Stomach smooth muscle (tissue), 2 donors: Measurements from ENCODE around the gene NME4.
"Not testable (repeated sequence)": the region's sequence is repeated elsewhere in the genome, so short reads cannot be mapped to it uniquely, and the experiment has no call there.

Experiments
- H3K27ac ChIP-seq: one replicate; pipeline ENCODE4 v1.7.0; 2013; ENCODE audit warnings: mild to moderate bottlenecking, low read length, inconsistent platforms
- H3K27me3 ChIP-seq, 2 donors: one replicate each; pipeline ENCODE4 v1.7.0; 2013; ENCODE audit warnings: low read length in 2 of 2; ENCODE audit not compliant: insufficient read depth in 2 of 2, control insufficient read depth in 1 of 2
- H3K36me3 ChIP-seq, 2 donors: one replicate each; pipeline ENCODE4 v1.7.0; 2013; ENCODE audit warnings: low read length in 2 of 2; ENCODE audit not compliant: control insufficient read depth in 2 of 2, insufficient read depth in 2 of 2
- H3K4me1 ChIP-seq: one replicate; pipeline ENCODE4 v1.7.0; 2013; ENCODE audit warnings: low read length; ENCODE audit not compliant: control insufficient read depth, insufficient read depth
- H3K4me3 ChIP-seq, 2 donors: one replicate each; pipeline ENCODE4 v1.7.0; 2013; ENCODE audit warnings: low read length in 2 of 2
- H3K9ac ChIP-seq, 2 donors: one replicate each; pipeline ENCODE4 v1.7.0; 2013; ENCODE audit warnings: low read length in 2 of 2, mild to moderate bottlenecking in 1 of 2
- H3K9me3 ChIP-seq, 2 donors: one replicate each; pipeline ENCODE4 v1.7.0; 2013; ENCODE audit warnings: low read length in 2 of 2; ENCODE audit not compliant: control insufficient read depth in 2 of 2
- donor health status: healthy.
- donor health status: Pancreatic carcinoma.

Gene NME4

GRCh38 chr16:400061-400591 is 3.1 kb downstream of the NME4 start:
- Histone ChIP-seq H3K27ac (peak overlapping the region; percentile 46), H3K36me3 (peaks cover 3 to 9% of the 10 kb centered on the region in 2 donors), H3K4me1 (peaks cover 21% of the 10 kb centered on the region), H3K4me3 (peak overlapping the region in 1 of 2 donors; percentile 81), H3K9me3 (no peaks in the 10 kb centered on the region), H3K27me3 (no peaks in the 10 kb centered on the region), H3K9ac (no peak overlapping the region)

- H3K9me3 ChIP-seq = no peaks in the 10 kb centered on the region
- H3K4me3 ChIP-seq = peak within 1 kb of the TSS; percentile 68 to 87
- H3K27me3 ChIP-seq = no peaks in the 10 kb centered on the region
- H3K4me1 ChIP-seq = peaks cover 19% of the 10 kb centered on the region
- H3K36me3 ChIP-seq = peaks cover 3 to 9% of the 10 kb centered on the region in 2 donors
- peak within 1 kb of the TSS; percentile 73 to 75 for H3K9ac ChIP-seq
- peak within 1 kb of the TSS; percentile 55 for H3K27ac ChIP-seq
Measured at GRCh38 chr16:401468-402348, 4.7 kb downstream of the NME4 start, which contains the start of gene DECR2. DECR2 (plus strand) TSS chr16:401885; CDS start chr16:401964, 79 bp downstream.

GRCh38 chr16:404971-405486 is 8.0 kb downstream of the NME4 start:
- H3K36me3 ChIP-seq = peaks cover 0 to 3% of the 10 kb centered on the region in 2 donors
- H3K27me3 ChIP-seq = no peaks in the 10 kb centered on the region
- no peak overlapping the region for H3K27ac ChIP-seq
- H3K9me3 ChIP-seq = no peaks in the 10 kb centered on the region
- H3K4me3 ChIP-seq = no peak overlapping the region
- peaks cover 5% of the 10 kb centered on the region for H3K4me1 ChIP-seq
- H3K9ac ChIP-seq = no peak overlapping the region

- H3K27me3 ChIP-seq = no peaks in the 10 kb centered on the region
- no peak overlapping the region for H3K9ac ChIP-seq
- no peak overlapping the region for H3K27ac ChIP-seq
- H3K4me1 ChIP-seq = peaks cover under 1% of the 10 kb centered on the region
- H3K4me3 ChIP-seq = no peak overlapping the region
- H3K9me3 ChIP-seq = no peaks in the 10 kb centered on the region
- no peaks in the 10 kb centered on the region for H3K36me3 ChIP-seq
Measured at GRCh38 chr16:405548-406506, 8.8 kb downstream of the NME4 start.

GRCh38 chr16:407253-407652 is 10.3 kb downstream of the NME4 start:
- H3K4me1 ChIP-seq = no peaks in the 10 kb centered on the region

GRCh38 chr16:410516-411178 is 13.6 kb downstream of the NME4 start:
- Histone ChIP-seq H3K9ac (no peak overlapping the region), H3K4me1 (no peaks in the 10 kb centered on the region), H3K27ac (no peak overlapping the region), H3K36me3 (peaks cover 5 to 8% of the 10 kb centered on the region in 2 donors), H3K4me3 (no peak overlapping the region), H3K27me3 (no peaks in the 10 kb centered on the region), H3K9me3 (no peaks in the 10 kb centered on the region)

More at GRCh38 chr16:407253-407652, 10.3 kb downstream of the NME4 start:
- Histone ChIP-seq H3K9ac (no peak overlapping the region), H3K36me3 (peaks cover 5 to 8% of the 10 kb centered on the region in 2 donors), H3K27me3 (no peaks in the 10 kb centered on the region), H3K4me3 (no peak overlapping the region), H3K27ac (no peak overlapping the region), H3K9me3 (no peaks in the 10 kb centered on the region)

- H3K9me3 ChIP-seq = no peaks in the 10 kb centered on the region
- H3K36me3 ChIP-seq = peaks cover 5 to 8% of the 10 kb centered on the region in 2 donors
- H3K27me3 ChIP-seq = no peaks in the 10 kb centered on the region
- H3K27ac ChIP-seq = no peak overlapping the region
- H3K4me3 ChIP-seq = no peak overlapping the region
- H3K9ac ChIP-seq = no peak overlapping the region
- no peaks in the 10 kb centered on the region for H3K4me1 ChIP-seq
Measured at GRCh38 chr16:411576-412265, 14.7 kb downstream of the NME4 start.

GRCh38 chr16:414395-415169 is 17.6 kb downstream of the NME4 start:
- H3K4me3 ChIP-seq = no peak overlapping the region
- H3K27ac ChIP-seq = no peak overlapping the region
- no peak overlapping the region for H3K9ac ChIP-seq
- H3K27me3 ChIP-seq = no peaks in the 10 kb centered on the region
- no peaks in the 10 kb centered on the region for H3K9me3 ChIP-seq
- H3K36me3 ChIP-seq = peaks cover 5 to 8% of the 10 kb centered on the region in 2 donors
- no peaks in the 10 kb centered on the region for H3K4me1 ChIP-seq

- not testable (repeated sequence) for H3K9me3 ChIP-seq, H3K4me1 ChIP-seq, H3K27ac ChIP-seq, H3K27me3 ChIP-seq, H3K9ac ChIP-seq, H3K36me3 ChIP-seq, H3K4me3 ChIP-seq
Measured at GRCh38 chr16:415170-415498, 18.1 kb downstream of the NME4 start.
